Calu3 (cell line): ENCODE data around the gene HIVEP1. TPM values are rescaled to one million over a fixed set of nuclear protein-coding genes. Genes with fewer than 3 reads are reported as not detected.
"Not testable (repeated sequence)": the region's sequence is repeated elsewhere in the genome, so short reads cannot be mapped to it uniquely, and the experiment has no call there.

Experiments
- BruUV-seq: library from RNA; stranded (reverse); fragments of 400-500 nt; replicated peaks from 2 replicates; lab custom pipeline; 2021; lab: Mats Ljungman, UMichigan
- CTCF ChIA-PET: fragments of 300-600 bp; sonication (Branson Sonifier 250); formaldehyde crosslinking; loops from one replicate; lab custom pipeline; 2022; ENCODE audit warnings: antibody characterized with exemption; lab: Charles Lee
- DNase-seq: peaks from one replicate; pipeline ENCODE4 v3.0.0; 2022
- H3K27ac Mint-ChIP-seq: one replicate; pipeline ENCODE4 v1.8.0; 2022; ENCODE audit warnings: mixed read lengths; ENCODE audit not compliant: unreplicated experiment
- H3K27me3 Mint-ChIP-seq: one replicate; pipeline ENCODE4 v1.8.0; 2022; ENCODE audit warnings: mixed read lengths; ENCODE audit not compliant: unreplicated experiment
- H3K36me3 Mint-ChIP-seq: one replicate; pipeline ENCODE4 v1.8.0; 2022; ENCODE audit warnings: mild to moderate bottlenecking, moderate library complexity, mixed read lengths; ENCODE audit not compliant: insufficient read depth, unreplicated experiment
- H3K4me1 Mint-ChIP-seq: one replicate; pipeline ENCODE4 v1.8.0; 2022; ENCODE audit warnings: mild to moderate bottlenecking, low read depth, mixed read lengths; ENCODE audit not compliant: unreplicated experiment
- H3K4me3 Mint-ChIP-seq: one replicate; pipeline ENCODE4 v1.8.0; 2022; ENCODE audit warnings: mild to moderate bottlenecking, low read depth, moderate library complexity, mixed read lengths; ENCODE audit not compliant: unreplicated experiment
- H3K9me3 Mint-ChIP-seq: one replicate; pipeline ENCODE4 v1.8.0; 2022; ENCODE audit warnings: low read depth, mixed read lengths; ENCODE audit not compliant: unreplicated experiment
- intact Hi-C: fragments of 100-400 bp; cut with micrococcal nuclease; formaldehyde crosslinking; loops from one replicate; pipeline ENCODE4 v1.10.0; 2022; ENCODE audit not compliant: unreplicated experiment
- total RNA-seq: library from RNA; stranded (reverse); gene quantifications from 2 replicates; pipeline ENCODE4 v1.2.3, GENCODE V29; 2022
- TF ChIP-seq, protein P1 (sequence below): fragments of 200-600 bp; IDR thresholded peaks from one replicate; pipeline ENCODE4 v1.8.0; 2022; ENCODE audit warnings: antibody characterized with exemption; ENCODE audit not compliant: unreplicated experiment

HIVEP1 gene
- total RNA-seq, 1 experiment from 2014 or later: 16.1 TPM

DNA sequence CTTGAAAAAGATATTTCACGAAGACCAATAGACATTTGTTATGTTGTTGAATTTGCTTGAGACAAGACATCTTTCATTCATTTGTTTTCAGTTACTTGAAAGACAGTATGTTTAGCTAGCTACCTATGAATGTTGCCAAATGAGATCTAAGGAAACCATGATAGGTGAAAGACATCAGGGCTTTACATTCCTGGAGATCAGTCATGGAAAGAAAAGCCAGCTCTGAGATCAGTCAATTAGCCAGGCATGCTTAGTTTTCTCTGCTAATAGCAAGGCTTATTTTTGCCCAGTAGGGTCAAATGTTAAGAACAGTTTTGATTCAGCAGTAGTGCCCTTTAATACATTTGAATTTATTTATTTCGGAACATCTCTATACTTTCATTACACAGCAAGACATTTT is 161.5 kb downstream of the HIVEP1 start:
- BruUV-seq: no TSS peak
- CTCF ChIA-PET: no interaction called here

DNA sequence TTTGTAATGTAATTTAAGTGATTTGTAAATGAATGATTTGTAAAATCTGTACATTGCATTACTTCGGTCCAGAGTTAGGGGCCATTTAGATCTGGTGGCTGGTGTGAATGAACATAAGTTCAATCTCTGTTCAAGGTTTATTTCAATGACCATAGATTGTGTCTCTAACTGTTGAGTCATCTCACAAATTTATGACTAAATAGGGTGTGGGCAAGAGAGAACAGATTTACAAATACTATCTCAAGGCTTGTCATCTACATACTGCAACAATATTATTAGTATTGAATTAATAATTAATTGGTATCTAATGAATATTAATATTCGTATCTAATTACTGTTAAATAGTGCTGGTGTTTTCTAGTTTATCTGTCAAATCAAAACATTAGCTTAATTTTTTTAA is 162.8 kb downstream of the HIVEP1 start:
- TF ChIP-seq, protein P1, sequence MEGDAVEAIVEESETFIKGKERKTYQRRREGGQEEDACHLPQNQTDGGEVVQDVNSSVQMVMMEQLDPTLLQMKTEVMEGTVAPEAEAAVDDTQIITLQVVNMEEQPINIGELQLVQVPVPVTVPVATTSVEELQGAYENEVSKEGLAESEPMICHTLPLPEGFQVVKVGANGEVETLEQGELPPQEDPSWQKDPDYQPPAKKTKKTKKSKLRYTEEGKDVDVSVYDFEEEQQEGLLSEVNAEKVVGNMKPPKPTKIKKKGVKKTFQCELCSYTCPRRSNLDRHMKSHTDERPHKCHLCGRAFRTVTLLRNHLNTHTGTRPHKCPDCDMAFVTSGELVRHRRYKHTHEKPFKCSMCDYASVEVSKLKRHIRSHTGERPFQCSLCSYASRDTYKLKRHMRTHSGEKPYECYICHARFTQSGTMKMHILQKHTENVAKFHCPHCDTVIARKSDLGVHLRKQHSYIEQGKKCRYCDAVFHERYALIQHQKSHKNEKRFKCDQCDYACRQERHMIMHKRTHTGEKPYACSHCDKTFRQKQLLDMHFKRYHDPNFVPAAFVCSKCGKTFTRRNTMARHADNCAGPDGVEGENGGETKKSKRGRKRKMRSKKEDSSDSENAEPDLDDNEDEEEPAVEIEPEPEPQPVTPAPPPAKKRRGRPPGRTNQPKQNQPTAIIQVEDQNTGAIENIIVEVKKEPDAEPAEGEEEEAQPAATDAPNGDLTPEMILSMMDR: no peak
- peaks cover 5% of the 10 kb centered on the region for H3K36me3 Mint-ChIP-seq
- no peaks in the 10 kb centered on the region for H3K27me3 Mint-ChIP-seq
- no peaks in the 10 kb centered on the region for H3K9me3 Mint-ChIP-seq
- no peak for DNase-seq
- intact Hi-C loops: no loop called here
- CTCF ChIA-PET: no interaction called here
- H3K4me3 Mint-ChIP-seq: no peak overlapping the region
- no TSS peak for BruUV-seq
- no peak overlapping the region for H3K27ac Mint-ChIP-seq
- no peaks in the 10 kb centered on the region for H3K4me1 Mint-ChIP-seq

More for the DNA sequence above, 161.5 kb downstream of the HIVEP1 start:
- intact Hi-C loops: no loop called here
- Mint-ChIP-seq H3K4me1 (no peaks in the 10 kb centered on the region), H3K36me3 (peaks cover 5% of the 10 kb centered on the region), H3K27me3 (no peaks in the 10 kb centered on the region), H3K27ac (no peak overlapping the region), H3K9me3 (no peaks in the 10 kb centered on the region), H3K4me3 (no peak overlapping the region)
- DNase-seq: no peak
- TF ChIP-seq, protein P1: no peak

DNA sequence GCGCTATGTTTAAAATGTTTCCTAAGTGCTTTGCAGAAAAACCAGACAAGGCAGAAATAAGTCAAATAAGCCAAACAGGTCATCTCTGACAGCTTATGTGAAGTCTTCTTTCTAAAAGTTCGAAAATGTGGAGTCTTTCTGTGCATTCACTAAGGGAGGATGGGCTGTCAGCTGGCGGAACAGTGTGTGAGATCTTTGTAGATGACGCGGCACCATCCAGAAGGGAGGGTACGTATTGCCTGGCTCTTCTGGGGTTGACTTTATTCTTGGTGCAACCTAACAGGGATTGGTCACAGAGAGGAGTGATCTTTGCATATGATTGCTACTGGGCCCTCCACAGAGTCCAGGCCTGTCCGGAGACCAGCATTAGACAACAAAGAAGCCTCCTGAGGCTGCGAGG is 163.5 kb downstream of the HIVEP1 start:
- Mint-ChIP-seq H3K9me3 (no peaks in the 10 kb centered on the region), H3K36me3 (no peaks in the 10 kb centered on the region), H3K4me3 (no peak overlapping the region), H3K27ac (no peak overlapping the region), H3K27me3 (no peaks in the 10 kb centered on the region), H3K4me1 (no peaks in the 10 kb centered on the region)
- intact Hi-C loops: no loop called here
- BruUV-seq: no TSS peak
- DNase-seq: no peak
- TF ChIP-seq, protein P1: no peak
- CTCF ChIA-PET: no interaction called here

DNA sequence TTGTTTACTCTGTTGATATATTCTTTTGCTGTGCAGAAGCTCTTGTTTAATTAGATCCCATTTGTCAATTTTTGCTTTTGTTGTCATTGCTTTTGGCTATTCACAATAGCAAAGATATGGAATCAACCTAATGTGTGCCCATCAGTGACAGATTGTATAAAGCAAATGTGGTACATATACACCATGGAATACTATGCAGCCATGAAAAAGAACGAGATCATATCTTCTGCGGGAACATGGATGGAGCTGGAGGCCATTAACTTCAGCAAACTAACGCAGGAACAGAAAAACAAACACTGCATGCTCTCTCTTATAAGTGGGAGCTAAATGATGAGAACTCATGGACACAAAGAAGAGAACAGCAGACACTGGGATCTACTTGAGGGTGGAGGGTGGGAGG is 164.7 kb downstream of the HIVEP1 start:
- DNase-seq, H3K9me3 Mint-ChIP-seq, H3K4me1 Mint-ChIP-seq, H3K27ac Mint-ChIP-seq, CTCF ChIA-PET, BruUV-seq, H3K36me3 Mint-ChIP-seq, H3K27me3 Mint-ChIP-seq, intact Hi-C loops, H3K4me3 Mint-ChIP-seq: not testable (repeated sequence)

DNA sequence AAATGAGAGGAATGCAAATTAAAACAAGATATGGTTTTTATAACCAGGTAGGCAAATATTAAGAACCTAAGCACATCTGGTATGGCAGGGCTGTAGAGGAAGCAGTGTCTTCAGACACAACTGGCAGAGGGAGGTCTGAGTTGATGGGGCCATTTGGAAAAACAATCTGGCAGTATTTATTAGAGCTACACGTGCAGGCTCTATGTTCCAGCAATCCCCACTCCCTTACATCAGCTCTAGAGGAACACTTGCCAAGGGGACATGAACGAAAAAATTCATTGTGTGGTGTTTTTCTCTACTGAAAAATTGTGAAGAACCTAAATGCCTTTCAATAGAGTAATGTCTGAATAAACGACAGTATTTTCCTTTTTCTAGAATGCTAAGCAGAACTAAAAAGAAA is 166.4 kb downstream of the HIVEP1 start:
- BruUV-seq: no TSS peak
- H3K27ac Mint-ChIP-seq: no peak overlapping the region
- no peak overlapping the region for H3K4me3 Mint-ChIP-seq
- no peaks in the 10 kb centered on the region for H3K27me3 Mint-ChIP-seq
- TF ChIP-seq, protein P1: no peak
- intact Hi-C loops: no loop called here
- no peak for DNase-seq
- H3K9me3 Mint-ChIP-seq: no peaks in the 10 kb centered on the region
- CTCF ChIA-PET: no interaction called here
- H3K4me1 Mint-ChIP-seq: no peaks in the 10 kb centered on the region
- no peaks in the 10 kb centered on the region for H3K36me3 Mint-ChIP-seq
